ENCODE results near the gene SPECC1L.
"Not testable (repeated sequence)": the region's sequence is repeated elsewhere in the genome, so short reads cannot be mapped to it uniquely, and the experiment has no call there.

Gene SPECC1L

GRCh38 chr22:24264329-24264896, 6.2 kb upstream of the SPECC1L start:
- H3K27me3 ChIP-seq (ENCODE audit: control insufficient read depth, insufficient read depth, low read length); H3K27ac ChIP-seq (ENCODE audit: low read length); H3K4me1 ChIP-seq (ENCODE audit: control insufficient read depth, insufficient read depth, low read length); DNase-seq (ENCODE audit: low read depth, low spot score); H3K9me3 ChIP-seq (ENCODE audit: control insufficient read depth, insufficient read depth, low read length); H3K4me3 ChIP-seq (ENCODE audit: low read length); H3K36me3 ChIP-seq (ENCODE audit: control insufficient read depth, insufficient read depth, low read length): not testable (repeated sequence)
- WGBS (ENCODE audit: insufficient coverage, insufficient read length): no CpG with 5 or more reads among the region's 9 CpGs

GRCh38 chr22:24265734-24266133, 4.9 kb upstream of the SPECC1L start:
- H3K4me3 ChIP-seq (ENCODE audit: low read length): no peak overlapping the region
- no peak overlapping the region for H3K27ac ChIP-seq (ENCODE audit: low read length)
- H3K4me1 ChIP-seq (ENCODE audit: control insufficient read depth, insufficient read depth, low read length): no peaks in the 10 kb centered on the region
- H3K9me3 ChIP-seq (ENCODE audit: control insufficient read depth, insufficient read depth, low read length): no peaks in the 10 kb centered on the region
- H3K27me3 ChIP-seq (ENCODE audit: control insufficient read depth, insufficient read depth, low read length): no peaks in the 10 kb centered on the region
- no peaks in the 10 kb centered on the region for H3K36me3 ChIP-seq (ENCODE audit: control insufficient read depth, insufficient read depth, low read length)
- no peak for DNase-seq (ENCODE audit: low read depth, low spot score)

- H3K9me3 ChIP-seq (ENCODE audit: control insufficient read depth, insufficient read depth, low read length); H3K4me3 ChIP-seq (ENCODE audit: low read length); H3K27ac ChIP-seq (ENCODE audit: low read length); H3K27me3 ChIP-seq (ENCODE audit: control insufficient read depth, insufficient read depth, low read length); H3K4me1 ChIP-seq (ENCODE audit: control insufficient read depth, insufficient read depth, low read length); DNase-seq (ENCODE audit: low read depth, low spot score); H3K36me3 ChIP-seq (ENCODE audit: control insufficient read depth, insufficient read depth, low read length): not testable (repeated sequence)
- WGBS (ENCODE audit: insufficient coverage, insufficient read length): no CpG with 5 or more reads among the region's 6 CpGs
Measured at GRCh38 chr22:24266495-24266894, 4.1 kb upstream of the SPECC1L start.

GRCh38 chr22:24271386-24271854, 789 bp downstream of the SPECC1L start:
- no peak for DNase-seq (ENCODE audit: low read depth, low spot score)
- WGBS (ENCODE audit: insufficient coverage, insufficient read length): no CpG with 5 or more reads among the region's 25 CpGs
- Histone ChIP-seq H3K27ac (ENCODE audit: low read length) (no peak overlapping the region), H3K4me1 (ENCODE audit: control insufficient read depth, insufficient read depth, low read length) (no peaks in the 10 kb centered on the region), H3K27me3 (ENCODE audit: control insufficient read depth, insufficient read depth, low read length) (no peaks in the 10 kb centered on the region), H3K36me3 (ENCODE audit: control insufficient read depth, insufficient read depth, low read length) (no peaks in the 10 kb centered on the region), H3K4me3 (ENCODE audit: low read length) (peak overlapping the region; percentile 91), H3K9me3 (ENCODE audit: control insufficient read depth, insufficient read depth, low read length) (no peaks in the 10 kb centered on the region)

GRCh38 chr22:24273031-24273430, 2.4 kb downstream of the SPECC1L start:
- not testable (repeated sequence) for H3K4me1 ChIP-seq (ENCODE audit: control insufficient read depth, insufficient read depth, low read length); H3K27me3 ChIP-seq (ENCODE audit: control insufficient read depth, insufficient read depth, low read length); H3K36me3 ChIP-seq (ENCODE audit: control insufficient read depth, insufficient read depth, low read length); H3K27ac ChIP-seq (ENCODE audit: low read length); DNase-seq (ENCODE audit: low read depth, low spot score); H3K9me3 ChIP-seq (ENCODE audit: control insufficient read depth, insufficient read depth, low read length); H3K4me3 ChIP-seq (ENCODE audit: low read length)
- WGBS (ENCODE audit: insufficient coverage, insufficient read length): no CpG with 5 or more reads among the region's 2 CpGs

GRCh38 chr22:24273906-24274305, 3.3 kb downstream of the SPECC1L start:
- DNase-seq (ENCODE audit: low read depth, low spot score); H3K9me3 ChIP-seq (ENCODE audit: control insufficient read depth, insufficient read depth, low read length); H3K27ac ChIP-seq (ENCODE audit: low read length); H3K4me3 ChIP-seq (ENCODE audit: low read length); H3K27me3 ChIP-seq (ENCODE audit: control insufficient read depth, insufficient read depth, low read length); H3K4me1 ChIP-seq (ENCODE audit: control insufficient read depth, insufficient read depth, low read length); H3K36me3 ChIP-seq (ENCODE audit: control insufficient read depth, insufficient read depth, low read length): not testable (repeated sequence)
- no CpG with 5 or more reads among the region's 4 CpGs for WGBS (ENCODE audit: insufficient coverage, insufficient read length)

- not testable (repeated sequence) for H3K9me3 ChIP-seq (ENCODE audit: control insufficient read depth, insufficient read depth, low read length); H3K36me3 ChIP-seq (ENCODE audit: control insufficient read depth, insufficient read depth, low read length); H3K4me1 ChIP-seq (ENCODE audit: control insufficient read depth, insufficient read depth, low read length); H3K27me3 ChIP-seq (ENCODE audit: control insufficient read depth, insufficient read depth, low read length); H3K27ac ChIP-seq (ENCODE audit: low read length); H3K4me3 ChIP-seq (ENCODE audit: low read length); DNase-seq (ENCODE audit: low read depth, low spot score)
- WGBS (ENCODE audit: insufficient coverage, insufficient read length): no CpG with 5 or more reads among the region's 7 CpGs
Measured at GRCh38 chr22:24274696-24275405, 4.2 kb downstream of the SPECC1L start.

- not testable (repeated sequence) for H3K4me3 ChIP-seq (ENCODE audit: low read length); H3K9me3 ChIP-seq (ENCODE audit: control insufficient read depth, insufficient read depth, low read length); H3K27me3 ChIP-seq (ENCODE audit: control insufficient read depth, insufficient read depth, low read length); DNase-seq (ENCODE audit: low read depth, low spot score); H3K4me1 ChIP-seq (ENCODE audit: control insufficient read depth, insufficient read depth, low read length); H3K36me3 ChIP-seq (ENCODE audit: control insufficient read depth, insufficient read depth, low read length); H3K27ac ChIP-seq (ENCODE audit: low read length)
- WGBS (ENCODE audit: insufficient coverage, insufficient read length): no CpG with 5 or more reads among the region's 1 CpG
Measured at GRCh38 chr22:24280363-24280762, 9.7 kb downstream of the SPECC1L start.

- H3K4me3 ChIP-seq (ENCODE audit: low read length): no peak overlapping the region
- H3K27me3 ChIP-seq (ENCODE audit: control insufficient read depth, insufficient read depth, low read length): no peaks in the 10 kb centered on the region
- DNase-seq (ENCODE audit: low read depth, low spot score): no peak
- H3K27ac ChIP-seq (ENCODE audit: low read length): no peak overlapping the region
- no peaks in the 10 kb centered on the region for H3K4me1 ChIP-seq (ENCODE audit: control insufficient read depth, insufficient read depth, low read length)
- no peaks in the 10 kb centered on the region for H3K36me3 ChIP-seq (ENCODE audit: control insufficient read depth, insufficient read depth, low read length)
- WGBS (ENCODE audit: insufficient coverage, insufficient read length): no CpG with 5 or more reads among the region's 2 CpGs
- no peaks in the 10 kb centered on the region for H3K9me3 ChIP-seq (ENCODE audit: control insufficient read depth, insufficient read depth, low read length)
Measured at GRCh38 chr22:24282401-24282800, 11.8 kb downstream of the SPECC1L start.

- no CpG with 5 or more reads among the region's 2 CpGs for WGBS (ENCODE audit: insufficient coverage, insufficient read length)
- H3K4me1 ChIP-seq (ENCODE audit: control insufficient read depth, insufficient read depth, low read length): 0 out of 2 replicates have a peak, but pooled peaks cover 1% of the 10 kb centered on the region
- no peak for DNase-seq (ENCODE audit: low read depth, low spot score)
- H3K27me3 ChIP-seq (ENCODE audit: control insufficient read depth, insufficient read depth, low read length): no peaks in the 10 kb centered on the region
- H3K27ac ChIP-seq (ENCODE audit: low read length): no peak overlapping the region
- H3K36me3 ChIP-seq (ENCODE audit: control insufficient read depth, insufficient read depth, low read length): no peaks in the 10 kb centered on the region
- no peaks in the 10 kb centered on the region for H3K9me3 ChIP-seq (ENCODE audit: control insufficient read depth, insufficient read depth, low read length)
- no peak overlapping the region for H3K4me3 ChIP-seq (ENCODE audit: low read length)
Measured at GRCh38 chr22:24284747-24285203, 14.1 kb downstream of the SPECC1L start.

GRCh38 chr22:24285245-24285644, 14.6 kb downstream of the SPECC1L start:
- H3K36me3 ChIP-seq (ENCODE audit: control insufficient read depth, insufficient read depth, low read length): no peaks in the 10 kb centered on the region
- H3K27ac ChIP-seq (ENCODE audit: low read length): no peak overlapping the region
- no peaks in the 10 kb centered on the region for H3K9me3 ChIP-seq (ENCODE audit: control insufficient read depth, insufficient read depth, low read length)
- H3K27me3 ChIP-seq (ENCODE audit: control insufficient read depth, insufficient read depth, low read length): no peaks in the 10 kb centered on the region
- no CpG with 5 or more reads among the region's 4 CpGs for WGBS (ENCODE audit: insufficient coverage, insufficient read length)
- no peak overlapping the region for H3K4me3 ChIP-seq (ENCODE audit: low read length)
- 0 out of 2 replicates have a peak, but pooled peaks cover 1% of the 10 kb centered on the region for H3K4me1 ChIP-seq (ENCODE audit: control insufficient read depth, insufficient read depth, low read length)
- DNase-seq (ENCODE audit: low read depth, low spot score): no peak

All from iPS DF 6.9 (cell line).